ENCODE data around the gene DSC3.
"Not testable (repeated sequence)": the region's sequence is repeated elsewhere in the genome, so short reads cannot be mapped to it uniquely, and the experiment has no call there.

Gene DSC3

GRCh38 chr18:30991397-30991796, 51.1 kb downstream of the DSC3 start:
- H3K27me3 ChIP-seq (ENCODE audit: control insufficient read depth, insufficient read depth, low read length), result no peaks in the 10 kb centered on the region
- no peaks in the 10 kb centered on the region for H3K36me3 ChIP-seq (ENCODE audit: control insufficient read depth, insufficient read depth, low read length)
- no peak overlapping the region for H3K9ac ChIP-seq (ENCODE audit: low read length)
- peaks cover 7% of the 10 kb centered on the region for H3K4me1 ChIP-seq (ENCODE audit: control insufficient read depth, insufficient read depth, low read length)
- no peaks in the 10 kb centered on the region for H3K9me3 ChIP-seq (ENCODE audit: control insufficient read depth, low read length)
- H3K4me3 ChIP-seq (ENCODE audit: low read length), result no peak overlapping the region

- Histone ChIP-seq H3K4me3 (ENCODE audit: low read length) (no peak overlapping the region), H3K36me3 (ENCODE audit: control insufficient read depth, insufficient read depth, low read length) (no peaks in the 10 kb centered on the region), H3K9ac (ENCODE audit: low read length) (no peak overlapping the region), H3K4me1 (ENCODE audit: control insufficient read depth, insufficient read depth, low read length) (peaks cover 7% of the 10 kb centered on the region), H3K27me3 (ENCODE audit: control insufficient read depth, insufficient read depth, low read length) (no peaks in the 10 kb centered on the region), H3K9me3 (ENCODE audit: control insufficient read depth, low read length) (no peaks in the 10 kb centered on the region)
Measured at GRCh38 chr18:30989141-30989540, 53.4 kb downstream of the DSC3 start.

- Histone ChIP-seq H3K36me3 (ENCODE audit: control insufficient read depth, insufficient read depth, low read length) (no peaks in the 10 kb centered on the region), H3K27me3 (ENCODE audit: control insufficient read depth, insufficient read depth, low read length) (no peaks in the 10 kb centered on the region), H3K9ac (ENCODE audit: low read length) (no peak overlapping the region), H3K4me3 (ENCODE audit: low read length) (no peak overlapping the region), H3K4me1 (ENCODE audit: control insufficient read depth, insufficient read depth, low read length) (peaks cover 7% of the 10 kb centered on the region), H3K9me3 (ENCODE audit: control insufficient read depth, low read length) (no peaks in the 10 kb centered on the region)
Measured at GRCh38 chr18:30988440-30988839, 54.1 kb downstream of the DSC3 start.

- Histone ChIP-seq H3K27me3 (ENCODE audit: control insufficient read depth, insufficient read depth, low read length) (no peaks in the 10 kb centered on the region), H3K9me3 (ENCODE audit: control insufficient read depth, low read length) (no peaks in the 10 kb centered on the region), H3K36me3 (ENCODE audit: control insufficient read depth, insufficient read depth, low read length) (no peaks in the 10 kb centered on the region), H3K4me3 (ENCODE audit: low read length) (no peak overlapping the region), H3K4me1 (ENCODE audit: control insufficient read depth, insufficient read depth, low read length) (peaks cover 13% of the 10 kb centered on the region), H3K9ac (ENCODE audit: low read length) (no peak overlapping the region)
Measured at GRCh38 chr18:30987467-30988241, 54.9 kb downstream of the DSC3 start.

- H3K36me3 ChIP-seq (ENCODE audit: control insufficient read depth, insufficient read depth, low read length), result no peaks in the 10 kb centered on the region
- no peaks in the 10 kb centered on the region for H3K27me3 ChIP-seq (ENCODE audit: control insufficient read depth, insufficient read depth, low read length)
- H3K4me1 ChIP-seq (ENCODE audit: control insufficient read depth, insufficient read depth, low read length), result peaks cover 16% of the 10 kb centered on the region
- no peak overlapping the region for H3K4me3 ChIP-seq (ENCODE audit: low read length)
- H3K9ac ChIP-seq (ENCODE audit: low read length), result no peak overlapping the region
- H3K9me3 ChIP-seq (ENCODE audit: control insufficient read depth, low read length), result no peaks in the 10 kb centered on the region
Measured at GRCh38 chr18:30985753-30986152, 56.8 kb downstream of the DSC3 start.

GRCh38 chr18:30982285-30982992, 60.1 kb downstream of the DSC3 start:
- Histone ChIP-seq H3K4me1 (ENCODE audit: control insufficient read depth, insufficient read depth, low read length) (peaks cover 11% of the 10 kb centered on the region), H3K9me3 (ENCODE audit: control insufficient read depth, low read length) (no peaks in the 10 kb centered on the region), H3K36me3 (ENCODE audit: control insufficient read depth, insufficient read depth, low read length) (no peaks in the 10 kb centered on the region), H3K27me3 (ENCODE audit: control insufficient read depth, insufficient read depth, low read length) (no peaks in the 10 kb centered on the region), H3K4me3 (ENCODE audit: low read length) (no peak overlapping the region), H3K9ac (ENCODE audit: low read length) (no peak overlapping the region)

- not testable (repeated sequence) for H3K9ac ChIP-seq (ENCODE audit: low read length); H3K36me3 ChIP-seq (ENCODE audit: control insufficient read depth, insufficient read depth, low read length); H3K27me3 ChIP-seq (ENCODE audit: control insufficient read depth, insufficient read depth, low read length); H3K4me3 ChIP-seq (ENCODE audit: low read length); H3K9me3 ChIP-seq (ENCODE audit: control insufficient read depth, low read length); H3K4me1 ChIP-seq (ENCODE audit: control insufficient read depth, insufficient read depth, low read length)
Measured at GRCh38 chr18:30978091-30978490, 64.5 kb downstream of the DSC3 start.

GRCh38 chr18:30971338-30971956, 71.1 kb downstream of the DSC3 start:
- Histone ChIP-seq H3K27me3 (ENCODE audit: control insufficient read depth, insufficient read depth, low read length) (no peaks in the 10 kb centered on the region), H3K4me3 (ENCODE audit: low read length) (no peak overlapping the region), H3K9ac (ENCODE audit: low read length) (no peak overlapping the region), H3K9me3 (ENCODE audit: control insufficient read depth, low read length) (no peaks in the 10 kb centered on the region), H3K4me1 (ENCODE audit: control insufficient read depth, insufficient read depth, low read length) (no peaks in the 10 kb centered on the region), H3K36me3 (ENCODE audit: control insufficient read depth, insufficient read depth, low read length) (no peaks in the 10 kb centered on the region)

- Histone ChIP-seq H3K27me3 (ENCODE audit: control insufficient read depth, insufficient read depth, low read length) (no peaks in the 10 kb centered on the region), H3K4me1 (ENCODE audit: control insufficient read depth, insufficient read depth, low read length) (no peaks in the 10 kb centered on the region), H3K9me3 (ENCODE audit: control insufficient read depth, low read length) (no peaks in the 10 kb centered on the region), H3K9ac (ENCODE audit: low read length) (no peak overlapping the region), H3K4me3 (ENCODE audit: low read length) (no peak overlapping the region), H3K36me3 (ENCODE audit: control insufficient read depth, insufficient read depth, low read length) (no peaks in the 10 kb centered on the region)
Measured at GRCh38 chr18:30970196-30970816, 72.2 kb downstream of the DSC3 start.

- Histone ChIP-seq H3K36me3 (ENCODE audit: control insufficient read depth, insufficient read depth, low read length) (no peaks in the 10 kb centered on the region), H3K9ac (ENCODE audit: low read length) (no peak overlapping the region), H3K4me3 (ENCODE audit: low read length) (no peak overlapping the region), H3K9me3 (ENCODE audit: control insufficient read depth, low read length) (no peaks in the 10 kb centered on the region), H3K27me3 (ENCODE audit: control insufficient read depth, insufficient read depth, low read length) (no peaks in the 10 kb centered on the region), H3K4me1 (ENCODE audit: control insufficient read depth, insufficient read depth, low read length) (no peaks in the 10 kb centered on the region)
Measured at GRCh38 chr18:30969670-30970170, 72.8 kb downstream of the DSC3 start.

GRCh38 chr18:30967701-30968100, 74.8 kb downstream of the DSC3 start:
- H3K9ac ChIP-seq (ENCODE audit: low read length), result no peak overlapping the region
- H3K4me1 ChIP-seq (ENCODE audit: control insufficient read depth, insufficient read depth, low read length), result no peaks in the 10 kb centered on the region
- H3K4me3 ChIP-seq (ENCODE audit: low read length), result no peak overlapping the region
- H3K27me3 ChIP-seq (ENCODE audit: control insufficient read depth, insufficient read depth, low read length), result no peaks in the 10 kb centered on the region
- H3K36me3 ChIP-seq (ENCODE audit: control insufficient read depth, insufficient read depth, low read length), result no peaks in the 10 kb centered on the region
- no peaks in the 10 kb centered on the region for H3K9me3 ChIP-seq (ENCODE audit: control insufficient read depth, low read length)

GRCh38 chr18:30965237-30965636, 77.3 kb downstream of the DSC3 start:
- H3K4me1 ChIP-seq (ENCODE audit: control insufficient read depth, insufficient read depth, low read length), result no peaks in the 10 kb centered on the region
- H3K9me3 ChIP-seq (ENCODE audit: control insufficient read depth, low read length), result no peaks in the 10 kb centered on the region
- H3K36me3 ChIP-seq (ENCODE audit: control insufficient read depth, insufficient read depth, low read length), result no peaks in the 10 kb centered on the region
- H3K9ac ChIP-seq (ENCODE audit: low read length), result no peak overlapping the region
- H3K4me3 ChIP-seq (ENCODE audit: low read length), result no peak overlapping the region
- no peaks in the 10 kb centered on the region for H3K27me3 ChIP-seq (ENCODE audit: control insufficient read depth, insufficient read depth, low read length)
